A549 treated with DMSO at 1 μM for 4 hours (cell line): Measurements from ENCODE around the gene TPH2. TPM values are rescaled to one million over a fixed set of nuclear protein-coding genes. Genes with fewer than 3 reads are reported as not detected.

Experiments
- total RNA-seq: library from RNA; stranded (reverse); fragments of 200-300 nt; extraction: Qiagen RNA extraction; gene quantifications from 5 replicates; pipeline ENCODE4 v1.2.3, GENCODE V29; 2022; ENCODE audit warnings: low read depth

The TPH2 gene
- total RNA-seq: not detected in 5 replicates

GRCh38 chr12:71938728-71939385 lies at the start of gene TPH2:
Gene TPH2, plus strand, starts transcription at chr12:71938845. Its CDS starts 142 bp downstream, at chr12:71938987.

Other genes starting within 250 kb of the TPH2 start
- 41.6 to 49.4 TPM (median 48.5 TPM) in 5 replicates for gene RAB21, start 184.0 kb upstream of the TPH2 start, total RNA-seq
- 22.8 to 29.0 TPM (median 27.2 TPM) in 5 replicates for gene TBC1D15, start 99.1 kb upstream of the TPH2 start, total RNA-seq